SU-DHL-6 (cell line): Measurements from ENCODE around the gene HECW1.

Source experiments
- CTCF ChIP-seq: fragments of 200-600 bp; sonication (generic); IDR thresholded peaks from one replicate; pipeline ENCODE4 v1.5.1; 2017; ENCODE audit warnings: antibody characterized with exemption, mild to moderate bottlenecking, low read length, moderate library complexity; ENCODE audit not compliant: insufficient read depth, poor library complexity, severe bottlenecking
- EZH2phosphoT487 ChIP-seq: fragments of 200-600 bp; sonication (generic), shearing (Covaris generic); conservative IDR thresholded peaks from 2 replicates; pipeline ENCODE4 v1.6.1; 2018; ENCODE audit warnings: mild to moderate bottlenecking, antibody characterized with exemption, low read length, moderate library complexity, mixed read lengths

- TF ChIP-seq CTCF, result no peak
- no peak for TF ChIP-seq EZH2phosphoT487
These were observed 326.5 kb downstream of the HECW1 start for GRCh38 chr7:43438897-43439479.
